Sigmoid colon (tissue), 4 donors: ENCODE measurements around the gene UTP25.

ENCODE experiments used
- CTCF ChIP-seq, 4 experiments: fragments of 450-650 bp in 3 of 4; fragments of 200-600 bp in 1 of 4; IDR thresholded peaks; one replicate each; pipeline ENCODE4 v1.5.1; 2016 to 2019; ENCODE audit warnings: antibody characterized with exemption in 4 of 4, mild to moderate bottlenecking in 3 of 4, moderate library complexity in 2 of 4
- POLR2AphosphoS5 ChIP-seq, 4 donors: sonication (generic); formaldehyde crosslinking; IDR thresholded peaks; one replicate each; pipeline ENCODE4 v1.6.1; 2017; ENCODE audit warnings: antibody characterized with exemption in 4 of 4

DNA sequence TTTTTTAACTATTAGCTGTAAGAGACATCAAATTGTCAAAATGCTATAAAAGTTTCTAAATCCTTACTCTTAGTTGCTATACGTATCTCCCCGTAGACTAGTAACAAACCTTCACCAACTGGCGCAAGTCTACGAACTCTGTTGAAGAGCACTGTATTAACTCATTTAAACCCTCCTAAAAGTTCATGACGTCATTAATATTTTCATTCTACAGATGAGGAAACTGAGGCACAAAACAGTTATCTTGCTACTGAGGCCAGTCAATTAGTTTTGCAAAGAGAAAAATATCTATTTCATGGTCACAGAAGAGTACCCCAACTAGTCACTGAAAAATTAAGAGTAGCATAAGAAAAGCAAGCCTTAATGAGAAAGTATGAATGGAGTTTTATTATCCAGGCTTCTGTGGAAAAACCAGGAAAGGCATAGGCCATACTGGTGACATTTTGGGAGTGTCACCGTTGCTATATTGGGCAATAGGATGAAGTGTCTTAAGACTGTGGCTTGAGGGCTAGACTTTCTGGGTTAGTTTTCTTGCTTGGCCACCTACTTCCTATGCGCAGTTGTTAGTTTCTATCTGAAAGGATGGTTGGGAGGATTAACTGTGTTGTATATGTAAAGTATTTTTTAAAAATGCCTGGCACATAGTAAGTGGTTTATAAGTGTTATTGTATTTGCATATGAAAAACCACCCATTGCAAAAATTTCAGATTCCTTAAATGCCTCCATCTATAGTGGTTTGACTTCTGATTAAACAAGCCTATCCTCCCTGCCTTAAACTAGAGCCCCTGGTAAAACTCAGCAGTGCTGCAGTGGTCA, 57.8 kb downstream of the UTP25 start:
- no peak for TF ChIP-seq CTCF (IDR thresholded peaks at IDR 0.05)
- TF ChIP-seq POLR2AphosphoS5 (IDR thresholded peaks at IDR 0.05), result no peak
